Islet precursor cell (in vitro differentiated cells): ENCODE measurements around the gene ACTL7B.
"Not testable (repeated sequence)": the region's sequence is repeated elsewhere in the genome, so short reads cannot be mapped to it uniquely, and the experiment has no call there.

Experiments
- DNase-seq: peaks from one replicate; pipeline ENCODE4 v3.0.0-alpha.2; 2018

The ACTL7B gene

GRCh38 chr9:108842610-108843295, 13.0 kb downstream of the ACTL7B start:
- DNase-seq: no peak

DNA sequence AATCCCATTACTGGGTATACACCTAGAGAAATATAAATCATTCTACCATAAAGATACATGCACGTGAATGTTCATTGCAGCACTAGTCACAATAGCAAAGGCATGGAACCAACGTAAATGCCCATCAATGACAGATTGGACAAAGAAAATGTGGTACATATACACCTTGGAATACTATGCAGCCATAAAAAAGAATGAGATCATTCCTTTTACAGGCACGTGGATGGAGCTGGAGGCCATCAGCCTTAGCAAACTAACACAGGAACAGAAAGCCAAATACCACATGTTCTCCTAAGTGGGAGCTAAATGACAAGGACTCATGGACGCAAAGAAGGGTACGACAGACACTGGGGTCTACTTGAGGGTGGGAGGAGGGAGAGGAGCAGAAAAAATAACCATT, 16.2 kb downstream of the ACTL7B start:
- DNase-seq: not testable (repeated sequence)

DNA sequence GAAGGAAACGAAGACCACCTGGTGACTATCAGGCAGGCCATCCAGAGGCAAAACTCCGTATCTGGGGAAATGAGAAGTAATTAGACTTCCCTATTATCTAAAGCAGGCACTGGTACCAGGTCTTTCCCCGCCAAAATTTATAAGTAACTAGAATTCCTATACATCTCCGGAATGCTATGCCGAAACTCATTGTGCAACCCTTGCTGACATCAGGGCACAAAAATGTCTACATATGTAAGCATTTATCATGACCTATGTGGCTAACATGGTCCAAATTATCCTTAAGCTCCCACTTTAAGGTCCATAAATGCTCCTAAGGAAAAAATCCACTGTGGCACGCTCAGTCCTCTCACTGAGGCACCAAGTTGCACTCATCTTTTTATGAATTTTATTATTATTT, 17.8 kb downstream of the ACTL7B start:
- no peak for DNase-seq

- DNase-seq: no peak
These were observed 18.3 kb downstream of the ACTL7B start for GRCh38 chr9:108837530-108837929.

DNA sequence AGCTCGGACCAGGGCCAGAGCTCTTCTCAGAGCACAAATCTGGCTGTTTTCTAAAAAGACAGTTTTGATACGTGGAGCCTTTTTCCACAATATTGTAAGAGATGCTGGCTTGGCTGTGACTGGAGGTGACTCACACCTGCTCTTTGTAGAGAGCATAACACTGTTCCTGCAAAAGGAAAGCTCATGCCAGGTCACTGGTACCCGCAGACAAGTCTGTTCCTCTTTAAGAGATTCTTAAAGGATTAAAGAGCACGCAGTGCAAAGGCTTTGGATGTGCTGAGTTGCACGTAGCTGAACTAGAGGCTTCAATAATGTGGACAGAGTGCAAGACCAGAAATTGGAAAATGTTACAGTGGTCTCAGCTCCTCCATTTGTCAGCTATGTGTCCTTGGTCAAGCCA, 19.0 kb downstream of the ACTL7B start:
- no peak for DNase-seq

GRCh38 chr9:108836319-108836718, 19.5 kb downstream of the ACTL7B start:
- no peak for DNase-seq

GRCh38 chr9:108835831-108836230, 20.0 kb downstream of the ACTL7B start:
- peak; percentile 70 for DNase-seq

DNA sequence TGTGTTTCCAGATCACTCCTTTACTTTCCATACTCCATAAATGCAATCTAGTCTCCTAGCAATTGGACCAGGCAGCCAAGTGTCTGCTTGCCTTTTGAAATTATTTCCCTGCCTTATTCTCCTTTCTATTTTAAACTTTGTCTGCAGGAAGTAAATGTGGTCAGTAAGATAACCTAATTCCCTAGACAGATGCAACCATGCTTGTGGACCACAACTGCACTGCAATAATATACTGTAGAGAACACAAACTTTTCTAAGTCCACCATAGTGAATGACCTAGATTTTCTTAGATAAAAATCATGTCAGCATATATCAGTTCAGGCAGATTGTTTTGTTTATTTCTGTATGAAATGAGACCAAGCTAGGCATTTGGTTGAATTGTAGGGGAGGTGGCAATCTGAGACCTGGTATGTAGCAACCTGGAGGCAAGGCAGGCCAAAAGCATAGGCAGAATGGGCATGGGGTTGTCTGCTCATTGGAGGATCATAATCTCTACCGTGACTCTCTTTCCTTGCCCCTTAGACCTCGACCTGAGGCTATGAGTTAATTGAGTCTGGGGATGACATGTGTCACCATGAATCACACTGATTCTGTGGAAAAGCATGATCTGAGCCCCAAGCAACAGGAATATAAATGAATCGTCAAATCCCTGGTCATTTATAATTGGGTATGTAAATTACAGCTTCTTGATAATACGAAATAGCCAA, 20.7 kb downstream of the ACTL7B start:
- no peak for DNase-seq

DNA sequence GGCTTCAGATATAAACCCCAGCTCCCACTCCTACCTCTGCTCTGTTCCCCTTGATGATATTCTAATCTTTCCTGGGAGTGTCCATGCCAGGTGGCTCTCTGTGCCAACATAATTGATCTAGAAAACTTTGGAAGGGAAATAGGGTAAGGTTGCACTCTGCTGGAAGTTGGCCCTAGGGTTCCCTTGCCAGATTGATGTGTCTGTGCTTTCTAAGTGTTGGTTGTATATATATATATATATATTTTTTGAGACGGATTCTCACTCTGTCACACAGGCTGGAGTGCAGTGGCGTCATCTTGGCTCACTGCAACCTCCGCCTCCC, 23.6 kb downstream of the ACTL7B start:
- no peak for DNase-seq

DNA sequence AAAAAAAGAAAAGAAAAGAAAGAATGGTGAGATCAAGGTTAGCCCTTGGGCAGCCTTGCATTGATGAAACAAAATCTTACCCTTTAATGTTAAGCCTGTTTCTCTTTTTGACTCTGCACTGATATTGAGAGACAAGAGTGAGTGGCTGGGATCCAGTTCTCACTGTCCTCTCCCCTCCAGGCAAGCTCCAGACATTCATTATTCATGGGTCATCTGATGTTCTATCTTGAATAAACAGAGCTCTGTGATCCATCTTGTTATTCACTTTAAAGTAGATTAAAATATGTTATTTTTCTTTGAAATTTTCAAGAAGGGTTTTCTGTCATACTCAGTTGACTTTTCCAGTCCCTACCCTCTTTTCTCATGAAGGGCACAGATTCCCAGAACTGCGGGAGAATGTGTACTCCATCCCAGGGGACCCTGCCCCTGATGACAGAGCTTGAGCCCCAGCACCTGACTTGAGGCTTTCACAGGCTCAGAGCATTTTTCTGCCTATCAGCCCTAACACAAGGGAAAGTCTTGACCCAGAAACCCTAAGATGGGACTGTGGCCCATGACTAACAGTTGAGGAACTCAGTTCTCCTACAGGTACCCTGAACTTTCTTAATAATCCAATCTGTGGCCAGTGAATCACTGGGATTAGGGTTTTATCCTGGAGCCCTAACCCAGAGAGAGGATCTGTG, 24.1 kb downstream of the ACTL7B start:
- DNase-seq: no peak

DNA sequence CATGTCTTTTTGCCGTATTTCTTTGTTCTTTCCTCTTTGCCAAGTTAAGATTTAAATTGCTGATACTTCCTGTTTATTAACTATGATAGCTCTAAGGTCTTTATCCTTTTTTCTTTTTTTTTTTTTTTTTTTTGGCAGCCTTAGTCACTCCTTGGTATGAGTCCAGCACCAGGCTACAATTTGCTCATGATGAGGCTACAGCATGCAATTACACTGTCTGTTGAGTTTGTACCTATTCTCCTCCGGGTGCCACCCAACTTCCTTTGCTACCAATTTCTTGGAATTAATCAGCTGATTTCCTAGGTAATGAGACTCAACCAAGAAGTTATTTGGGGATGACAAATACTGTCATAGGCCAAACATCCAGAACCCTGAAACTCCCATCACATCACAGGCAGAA, 25.5 kb downstream of the ACTL7B start:
- no peak for DNase-seq

DNA sequence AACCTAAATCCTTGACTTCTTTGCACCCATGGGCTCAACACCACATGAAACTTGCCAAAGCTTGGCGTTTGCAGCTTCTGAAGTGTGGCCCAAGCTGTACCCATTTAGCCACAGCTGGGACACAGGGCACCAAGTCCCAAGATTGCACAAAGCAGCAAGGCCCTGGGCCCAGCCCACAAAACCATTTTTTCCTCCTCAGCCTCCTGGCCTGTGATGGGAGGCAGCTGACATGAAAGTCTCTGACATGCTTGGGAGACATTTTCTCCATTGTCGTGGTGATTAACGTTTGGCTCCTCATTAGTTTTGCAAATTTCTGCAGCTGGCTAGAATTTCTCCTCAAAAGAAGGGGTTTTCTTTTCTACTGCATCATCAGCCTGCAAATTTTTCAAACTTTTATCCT, 32.0 kb downstream of the ACTL7B start:
- no peak for DNase-seq

- DNase-seq: no peak
These were observed 39.7 kb downstream of the ACTL7B start for GRCh38 chr9:108816037-108816436.

DNA sequence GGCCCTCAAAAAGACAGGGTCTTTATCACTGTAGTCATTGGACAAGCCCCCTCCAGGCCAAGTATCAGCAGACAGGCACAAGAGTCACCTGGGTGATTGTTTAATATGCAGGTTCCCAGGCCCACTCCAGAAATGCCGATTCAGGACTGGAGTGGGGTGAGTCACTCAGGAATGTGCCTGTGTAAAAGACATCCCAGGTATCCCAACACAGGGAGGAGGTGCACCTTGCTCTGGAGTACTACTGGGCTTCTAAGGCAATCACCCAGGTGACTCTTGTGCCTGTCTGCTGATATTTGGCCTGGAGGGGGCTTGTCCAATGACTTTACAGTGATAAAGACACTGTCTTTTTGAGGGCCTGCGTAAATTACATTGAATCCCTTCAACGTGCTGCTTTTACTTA, 40.6 kb downstream of the ACTL7B start:
- DNase-seq: peak; percentile 92

- peak; percentile 83 for DNase-seq
These were observed 41.7 kb downstream of the ACTL7B start for GRCh38 chr9:108813951-108814601.

GRCh38 chr9:108812396-108813025, 43.3 kb downstream of the ACTL7B start:
- DNase-seq: peak; percentile 77

DNA sequence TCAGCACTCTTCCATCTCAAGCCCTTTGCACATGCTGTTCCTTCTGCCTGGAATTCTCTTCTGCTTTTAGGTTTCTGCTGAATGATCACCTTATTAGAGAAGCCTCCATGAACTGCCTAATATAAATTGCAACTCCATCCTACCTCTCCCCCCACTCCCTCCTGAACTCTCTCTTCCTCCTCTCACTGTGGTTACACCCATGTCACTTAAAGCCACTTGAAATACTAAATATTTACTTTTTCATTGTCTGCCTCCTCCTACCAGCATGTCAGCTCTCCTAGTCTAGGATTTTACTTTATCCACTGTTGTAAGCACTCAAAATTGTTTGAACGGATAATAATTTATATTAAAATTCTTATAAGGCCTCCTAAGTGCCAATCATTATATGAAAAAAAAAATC, 43.8 kb downstream of the ACTL7B start:
- DNase-seq: no peak

GRCh38 chr9:108809269-108809668, 46.5 kb downstream of the ACTL7B start:
- no peak for DNase-seq
